ENCODE results near the gene ASCC1. TPM values are rescaled to one million over a fixed set of nuclear protein-coding genes. Genes with fewer than 3 reads are reported as not detected.

Gene ASCC1
- total and polyA plus RNA-seq, 2 of the 13 experiments (the other 11 are each of a cell fraction or from before 2014, with no cell fraction given): 21.6 to 30.1 TPM

DNA sequence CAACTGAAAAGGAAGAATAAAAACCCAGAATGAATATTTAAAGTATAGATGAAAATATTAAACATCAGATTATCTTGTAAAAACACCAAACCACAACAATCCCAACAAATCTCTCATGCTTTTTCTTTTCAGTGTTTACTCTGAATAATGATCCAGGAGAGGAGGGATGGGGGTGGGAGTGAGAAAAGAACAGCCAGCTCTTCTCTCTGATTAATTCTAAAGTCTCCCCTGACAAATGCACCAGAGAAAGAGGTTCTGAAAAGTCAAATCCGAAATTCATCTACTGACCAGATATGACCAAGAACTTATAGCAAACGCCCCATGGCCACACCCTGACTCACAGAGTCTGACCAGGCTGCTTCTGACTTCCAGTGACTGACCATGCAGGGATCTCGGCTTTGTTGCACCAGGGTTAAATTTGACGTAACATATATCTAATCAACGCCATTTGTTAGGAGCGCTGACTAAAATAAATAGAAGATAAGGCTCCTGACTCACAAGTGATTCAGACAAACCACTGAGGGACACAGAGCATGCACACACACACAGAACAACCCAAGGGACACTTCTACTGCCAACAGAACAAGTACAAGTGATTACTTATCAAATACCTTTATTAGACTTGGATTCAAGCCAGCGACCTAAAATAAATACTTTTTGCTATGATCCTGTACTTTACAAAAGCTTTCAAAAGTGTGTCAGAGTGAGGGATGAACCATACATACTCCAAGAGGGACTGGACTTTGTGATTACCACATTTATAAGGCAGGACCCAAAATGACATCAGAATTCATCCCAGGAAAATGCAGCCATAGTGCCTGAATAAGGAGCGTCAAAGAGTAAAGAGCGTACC lies 118.4 kb downstream of the ASCC1 start (continued):
- TF ChIP-seq GLI4 (CRISPR knock-in tag; IDR thresholded peaks at IDR 0.05; ENCODE audit: borderline replicate concordance): no peak
- TF ChIP-seq HOXA9 (CRISPR knock-in tag; IDR thresholded peaks at IDR 0.05; ENCODE audit: borderline replicate concordance): no peak
- TF ChIP-seq, protein P1, sequence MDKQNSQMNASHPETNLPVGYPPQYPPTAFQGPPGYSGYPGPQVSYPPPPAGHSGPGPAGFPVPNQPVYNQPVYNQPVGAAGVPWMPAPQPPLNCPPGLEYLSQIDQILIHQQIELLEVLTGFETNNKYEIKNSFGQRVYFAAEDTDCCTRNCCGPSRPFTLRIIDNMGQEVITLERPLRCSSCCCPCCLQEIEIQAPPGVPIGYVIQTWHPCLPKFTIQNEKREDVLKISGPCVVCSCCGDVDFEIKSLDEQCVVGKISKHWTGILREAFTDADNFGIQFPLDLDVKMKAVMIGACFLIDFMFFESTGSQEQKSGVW (CRISPR knock-in tag; IDR thresholded peaks at IDR 0.05; ENCODE audit: borderline replicate concordance): no peak
- peak; percentile 50; the same call in 1 of the 2 replicates for TF ChIP-seq NR2F6 (IDR thresholded peaks at IDR 0.05)
- TF ChIP-seq NR2F6 (CRISPR knock-in tag; IDR thresholded peaks at IDR 0.05): peak; percentile 50
- TF ChIP-seq ZSCAN20 (CRISPR knock-in tag; IDR thresholded peaks at IDR 0.05; ENCODE audit: borderline replicate concordance): no peak
- no peak for TF ChIP-seq ZNF432 (CRISPR knock-in tag; IDR thresholded peaks at IDR 0.05; ENCODE audit: borderline replicate concordance)
- TF ChIP-seq, protein P2, sequence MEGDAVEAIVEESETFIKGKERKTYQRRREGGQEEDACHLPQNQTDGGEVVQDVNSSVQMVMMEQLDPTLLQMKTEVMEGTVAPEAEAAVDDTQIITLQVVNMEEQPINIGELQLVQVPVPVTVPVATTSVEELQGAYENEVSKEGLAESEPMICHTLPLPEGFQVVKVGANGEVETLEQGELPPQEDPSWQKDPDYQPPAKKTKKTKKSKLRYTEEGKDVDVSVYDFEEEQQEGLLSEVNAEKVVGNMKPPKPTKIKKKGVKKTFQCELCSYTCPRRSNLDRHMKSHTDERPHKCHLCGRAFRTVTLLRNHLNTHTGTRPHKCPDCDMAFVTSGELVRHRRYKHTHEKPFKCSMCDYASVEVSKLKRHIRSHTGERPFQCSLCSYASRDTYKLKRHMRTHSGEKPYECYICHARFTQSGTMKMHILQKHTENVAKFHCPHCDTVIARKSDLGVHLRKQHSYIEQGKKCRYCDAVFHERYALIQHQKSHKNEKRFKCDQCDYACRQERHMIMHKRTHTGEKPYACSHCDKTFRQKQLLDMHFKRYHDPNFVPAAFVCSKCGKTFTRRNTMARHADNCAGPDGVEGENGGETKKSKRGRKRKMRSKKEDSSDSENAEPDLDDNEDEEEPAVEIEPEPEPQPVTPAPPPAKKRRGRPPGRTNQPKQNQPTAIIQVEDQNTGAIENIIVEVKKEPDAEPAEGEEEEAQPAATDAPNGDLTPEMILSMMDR (CRISPR knock-in tag; IDR thresholded peaks at IDR 0.05): no peak
- no peak for TF ChIP-seq ZNF773 (CRISPR knock-in tag; IDR thresholded peaks at IDR 0.05; ENCODE audit: borderline replicate concordance)
- TF ChIP-seq ZSCAN12 (CRISPR knock-in tag; IDR thresholded peaks at IDR 0.05): no peak
- no peak for TF ChIP-seq TGIF2 (CRISPR knock-in tag; IDR thresholded peaks at IDR 0.05)
- TF ChIP-seq ZNF354B (CRISPR knock-in tag; IDR thresholded peaks at IDR 0.05): no peak
- TF ChIP-seq NKX3-1 (CRISPR knock-in tag; IDR thresholded peaks at IDR 0.05): no peak
- TF ChIP-seq, protein P3, sequence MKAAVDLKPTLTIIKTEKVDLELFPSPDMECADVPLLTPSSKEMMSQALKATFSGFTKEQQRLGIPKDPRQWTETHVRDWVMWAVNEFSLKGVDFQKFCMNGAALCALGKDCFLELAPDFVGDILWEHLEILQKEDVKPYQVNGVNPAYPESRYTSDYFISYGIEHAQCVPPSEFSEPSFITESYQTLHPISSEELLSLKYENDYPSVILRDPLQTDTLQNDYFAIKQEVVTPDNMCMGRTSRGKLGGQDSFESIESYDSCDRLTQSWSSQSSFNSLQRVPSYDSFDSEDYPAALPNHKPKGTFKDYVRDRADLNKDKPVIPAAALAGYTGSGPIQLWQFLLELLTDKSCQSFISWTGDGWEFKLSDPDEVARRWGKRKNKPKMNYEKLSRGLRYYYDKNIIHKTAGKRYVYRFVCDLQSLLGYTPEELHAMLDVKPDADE (CRISPR knock-in tag; IDR thresholded peaks at IDR 0.05): no peak
- TF ChIP-seq NFE2L1 (CRISPR knock-in tag; IDR thresholded peaks at IDR 0.05; ENCODE audit: borderline replicate concordance): no peak
- TF ChIP-seq NFKB2 (CRISPR knock-in tag; IDR thresholded peaks at IDR 0.05; ENCODE audit: borderline replicate concordance): no peak
- no peak for TF ChIP-seq MEIS2 (CRISPR knock-in tag; IDR thresholded peaks at IDR 0.05)
- no peak for TF ChIP-seq FOXP1 (IDR thresholded peaks at IDR 0.05)
- peak; percentile 81; the same call in 1 of the 2 replicates for TF ChIP-seq FOXP1 (CRISPR knock-in tag; IDR thresholded peaks at IDR 0.05)
- no peak for TF ChIP-seq ZNF121 (CRISPR knock-in tag; IDR thresholded peaks at IDR 0.05)
- TF ChIP-seq TBP (CRISPR knock-in tag; IDR thresholded peaks at IDR 0.05): no peak
- TF ChIP-seq, protein P4, sequence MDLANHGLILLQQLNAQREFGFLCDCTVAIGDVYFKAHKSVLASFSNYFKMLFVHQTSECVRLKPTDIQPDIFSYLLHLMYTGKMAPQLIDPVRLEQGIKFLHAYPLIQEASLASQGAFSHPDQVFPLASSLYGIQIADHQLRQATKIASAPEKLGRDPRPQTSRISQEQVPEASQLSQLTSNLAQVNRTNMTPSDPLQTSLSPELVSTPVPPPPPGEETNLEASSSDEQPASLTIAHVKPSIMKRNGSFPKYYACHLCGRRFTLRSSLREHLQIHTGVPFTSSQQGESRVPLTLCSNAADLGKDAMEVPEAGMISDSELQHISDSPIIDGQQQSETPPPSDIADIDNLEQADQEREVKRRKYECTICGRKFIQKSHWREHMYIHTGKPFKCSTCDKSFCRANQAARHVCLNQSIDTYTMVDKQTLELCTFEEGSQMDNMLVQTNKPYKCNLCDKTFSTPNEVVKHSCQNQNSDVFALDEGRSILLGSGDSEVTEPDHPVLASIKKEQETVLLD (CRISPR knock-in tag; IDR thresholded peaks at IDR 0.05; ENCODE audit: low read depth): no peak
- TF ChIP-seq ETV6 (CRISPR knock-in tag; conservative IDR thresholded peaks at IDR 0.05): no peak
- TF ChIP-seq NFYC (CRISPR knock-in tag; IDR thresholded peaks at IDR 0.05): peak; percentile 14; the same call in 1 of the 2 replicates
- no peak for TF ChIP-seq MIER2 (CRISPR knock-in tag; IDR thresholded peaks at IDR 0.05)
- no peak for TF ChIP-seq ZNF292 (CRISPR knock-in tag; IDR thresholded peaks at IDR 0.05; ENCODE audit: borderline replicate concordance, low read depth)
- peak; percentile 91 for TF ChIP-seq TBX3 (IDR thresholded peaks at IDR 0.05; ENCODE audit: borderline replicate concordance)

Data from HepG2 (cell line).